HG03457 (cell line): ENCODE measurements around the gene SMOC1.

Source experiments
- ATAC-seq: cut with Tn5 transposase; IDR thresholded peaks from one replicate; pipeline ENCODE4 v1.9.1; 2021; ENCODE audit warnings: moderate number of reproducible peaks; ENCODE audit not compliant: unreplicated experiment

SMOC1 gene

GRCh38 chr14:70077005-70077404 lies 197.8 kb downstream of the SMOC1 start:
- no peak for ATAC-seq

- no peak for ATAC-seq
Measured at GRCh38 chr14:70077720-70078119, 198.5 kb downstream of the SMOC1 start.

GRCh38 chr14:70078329-70078728 lies 199.1 kb downstream of the SMOC1 start:
- no peak for ATAC-seq

GRCh38 chr14:70080076-70080475 lies 200.9 kb downstream of the SMOC1 start:
- ATAC-seq = no peak
